Body of pancreas (tissue), 4 donors: ENCODE measurements around the gene PYGM. TPM values are rescaled to one million over a fixed set of nuclear protein-coding genes. Genes with fewer than 3 reads are reported as not detected.

Source experiments
- ATAC-seq: fragments of 150-250 bp; one replicate; pipeline ENCODE4 v1.9.1; 2016
- DNase-seq, 4 donors: peaks; one replicate each; pipeline ENCODE4 v3.0.0-alpha.2; 2019
- H3K27ac ChIP-seq, 4 donors: fragments of 200-600 bp; sonication (generic); 1 replicate in 3 of 4; 2 replicates in 1 of 4; pipeline versions ENCODE4 v1.5.1 to v1.6.1; 2016 to 2019; ENCODE audit warnings: mild to moderate bottlenecking in 1 of 4, mixed read lengths in 1 of 4, moderate library complexity in 1 of 4
- H3K27me3 ChIP-seq, 2 donors: fragments of 200-600 bp; sonication (generic); one replicate each; pipeline ENCODE4 v1.6.0; 2016; ENCODE audit warnings: mild to moderate bottlenecking in 1 of 2
- H3K36me3 ChIP-seq, 2 donors: fragments of 200-600 bp; sonication (generic); replicated peaks in 1 of 2; 2 replicates each; pipeline ENCODE4 v1.5.1; 2016; ENCODE audit warnings: low read depth in 2 of 2; ENCODE audit not compliant: insufficient read depth in 1 of 2
- H3K4me1 ChIP-seq: fragments of 200-600 bp; sonication (generic); one replicate; pipeline ENCODE4 v1.6.0; 2016
- H3K4me3 ChIP-seq, 2 donors: fragments of 200-600 bp; sonication (generic); 1 replicate in 1 of 2; 2 replicates in 1 of 2; pipeline ENCODE4 v1.5.1; 2016 to 2019
- H3K9me3 ChIP-seq, 3 donors: fragments of 200-600 bp; sonication (generic); 1 replicate in 2 of 3; 2 replicates in 1 of 3; pipeline ENCODE4 v1.5.1; 2016
- POLR2A ChIP-seq, 3 donors: fragments of 450-650 bp; IDR thresholded peaks; one replicate each; pipeline ENCODE4 v1.6.1; 2016; ENCODE audit warnings: antibody characterized with exemption in 3 of 3, mild to moderate bottlenecking in 2 of 3
- WGBS, 2 donors: methylation state at CpG; one replicate each; pipeline ENCODE4 v1.1.5; 2017; 5-methylcytosine and 5-hydroxymethylcytosine counted together
- intact Hi-C: fragments of 100-400 bp; cut with DNase I; formaldehyde crosslinking; loops from one replicate; pipeline ENCODE4 v1.15.1; 2023
- total RNA-seq, 2 donors: library from RNA; depleted of rRNA; stranded (reverse); fragments of >200 nt; gene quantifications; one replicate each; pipeline ENCODE4 v1.1.0, GENCODE V29; 2016
- TF ChIP-seq, protein P1 (sequence below), 7 experiments: fragments of 450-650 bp in 4 of 7; fragments of 200-600 bp in 3 of 7; sonication (generic) in 3 of 7; IDR thresholded peaks; one replicate each; pipeline ENCODE4 v1.5.1; 2016 to 2019; ENCODE audit warnings: antibody characterized with exemption in 7 of 7

Gene PYGM
- total RNA-seq, 2 donors from 2014 or later = 0.78 to 4.3 TPM

DNA sequence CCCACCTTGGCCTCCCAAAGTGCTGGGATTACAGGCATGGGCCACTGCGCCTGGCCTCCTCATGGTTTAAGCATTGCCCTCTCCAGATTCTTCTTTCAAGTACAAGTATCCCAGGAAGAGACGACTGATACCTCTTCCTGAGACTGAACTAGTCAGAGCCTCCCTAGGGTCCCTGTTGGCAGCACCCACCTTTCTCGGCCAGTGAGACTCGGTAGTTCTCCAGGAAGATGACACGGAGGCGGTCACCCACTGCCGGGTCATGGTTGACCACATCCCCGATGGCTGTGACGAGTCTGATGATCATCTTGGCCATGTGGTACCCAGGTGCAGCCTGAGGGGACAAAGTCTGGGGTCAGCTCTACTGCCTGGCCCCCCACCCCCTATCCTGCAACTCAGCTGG, 8.6 kb downstream of the PYGM start:
- H3K36me3 ChIP-seq = no peaks in the 10 kb centered on the region
- H3K9me3 ChIP-seq = no peaks in the 10 kb centered on the region
- TF ChIP-seq POLR2A (IDR thresholded peaks at IDR 0.05) = no peak
- TF ChIP-seq, protein P1, sequence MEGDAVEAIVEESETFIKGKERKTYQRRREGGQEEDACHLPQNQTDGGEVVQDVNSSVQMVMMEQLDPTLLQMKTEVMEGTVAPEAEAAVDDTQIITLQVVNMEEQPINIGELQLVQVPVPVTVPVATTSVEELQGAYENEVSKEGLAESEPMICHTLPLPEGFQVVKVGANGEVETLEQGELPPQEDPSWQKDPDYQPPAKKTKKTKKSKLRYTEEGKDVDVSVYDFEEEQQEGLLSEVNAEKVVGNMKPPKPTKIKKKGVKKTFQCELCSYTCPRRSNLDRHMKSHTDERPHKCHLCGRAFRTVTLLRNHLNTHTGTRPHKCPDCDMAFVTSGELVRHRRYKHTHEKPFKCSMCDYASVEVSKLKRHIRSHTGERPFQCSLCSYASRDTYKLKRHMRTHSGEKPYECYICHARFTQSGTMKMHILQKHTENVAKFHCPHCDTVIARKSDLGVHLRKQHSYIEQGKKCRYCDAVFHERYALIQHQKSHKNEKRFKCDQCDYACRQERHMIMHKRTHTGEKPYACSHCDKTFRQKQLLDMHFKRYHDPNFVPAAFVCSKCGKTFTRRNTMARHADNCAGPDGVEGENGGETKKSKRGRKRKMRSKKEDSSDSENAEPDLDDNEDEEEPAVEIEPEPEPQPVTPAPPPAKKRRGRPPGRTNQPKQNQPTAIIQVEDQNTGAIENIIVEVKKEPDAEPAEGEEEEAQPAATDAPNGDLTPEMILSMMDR (IDR thresholded peaks at IDR 0.05) = no peak
- peaks cover 0 to under 1% of the 10 kb centered on the region in 2 donors for H3K27me3 ChIP-seq
- H3K27ac ChIP-seq = no peak overlapping the region
- H3K4me3 ChIP-seq = no peak overlapping the region
- no peak for DNase-seq
- intact Hi-C loops = no loop called here
- no peaks in the 10 kb centered on the region for H3K4me1 ChIP-seq
- ATAC-seq = no peak
- 89 to 100% methylated on average over 1 to 6 of the region's 9 CpGs for WGBS, 2 donors

DNA sequence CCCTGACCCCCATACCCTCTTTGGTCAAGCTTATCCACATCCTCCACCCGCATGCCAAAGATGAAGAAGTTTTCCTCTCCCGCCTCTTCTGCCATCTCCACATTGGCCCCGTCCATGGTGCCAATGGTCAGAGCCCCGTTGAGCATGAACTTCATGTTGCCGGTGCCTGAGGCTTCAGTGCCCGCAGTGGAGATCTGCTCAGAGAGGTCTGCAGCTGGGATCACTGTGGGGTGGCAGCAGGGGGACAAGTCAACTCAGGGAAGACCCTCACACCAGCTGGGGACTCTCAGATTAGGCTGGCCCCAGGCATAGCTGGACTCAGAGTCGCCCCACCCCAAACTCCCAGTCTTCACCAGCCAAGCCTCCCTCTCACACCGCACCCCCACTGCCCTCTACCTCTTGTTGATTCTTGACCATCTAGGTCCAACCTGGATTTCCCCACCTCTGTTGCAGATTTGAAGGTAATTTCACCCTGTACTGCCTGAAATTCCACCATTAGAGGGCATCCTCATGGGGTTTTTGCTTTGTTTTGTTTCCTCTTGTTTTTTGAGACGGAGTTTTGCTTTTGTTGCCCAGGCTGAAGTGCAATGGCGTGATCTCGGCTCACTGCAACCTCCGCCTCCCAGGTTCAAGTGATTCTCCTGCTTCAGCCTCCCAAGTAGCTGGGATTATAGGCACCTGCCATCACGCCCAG, 9.3 kb downstream of the PYGM start:
- WGBS, 2 donors = 87 to 92% methylated on average over 12 to 13 of the region's 13 CpGs
- Histone ChIP-seq H3K27ac (no peak overlapping the region), H3K27me3 (peaks cover 0 to 7% of the 10 kb centered on the region in 2 donors), H3K36me3 (no peaks in the 10 kb centered on the region), H3K9me3 (no peaks in the 10 kb centered on the region), H3K4me3 (no peak overlapping the region), H3K4me1 (peaks cover 3% of the 10 kb centered on the region)
- ATAC-seq = no peak
- intact Hi-C loops = no loop called here
- TF ChIP-seq, protein P1 (IDR thresholded peaks at IDR 0.05) = no peak
- no peak for TF ChIP-seq POLR2A (IDR thresholded peaks at IDR 0.05)
- no peak for DNase-seq

DNA sequence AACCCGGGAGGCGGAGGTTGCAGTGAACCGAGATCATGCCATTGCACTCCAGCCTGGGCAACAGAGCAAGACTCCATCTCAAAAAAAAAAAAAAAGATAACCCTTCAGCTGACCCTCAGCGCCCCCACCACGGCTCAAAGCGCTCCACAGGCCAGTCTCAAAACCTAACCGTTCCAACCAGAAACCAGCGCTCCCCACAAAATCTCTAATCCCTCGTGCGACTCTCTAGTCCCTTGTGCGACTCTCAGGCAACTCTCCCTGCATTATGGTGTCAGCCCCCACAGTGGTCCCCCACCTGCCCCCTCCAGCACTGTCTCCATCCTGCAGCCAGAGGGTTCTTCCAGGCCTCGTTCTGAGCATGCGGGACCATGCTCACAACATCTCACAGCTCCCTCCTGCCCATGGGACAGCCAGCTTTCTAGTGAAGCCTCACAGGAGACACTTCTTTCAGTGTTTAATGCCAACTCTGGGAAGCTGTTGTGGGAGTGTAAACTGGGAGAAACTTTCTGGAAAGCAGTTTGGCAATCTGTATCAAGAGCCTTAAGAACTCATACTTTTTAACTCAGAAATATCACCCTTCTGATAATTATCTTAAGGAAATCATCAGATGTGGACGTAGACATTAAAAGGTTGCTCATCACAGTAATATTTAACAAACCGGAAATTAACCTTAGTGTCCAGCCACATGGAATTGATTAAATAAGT, 11.7 kb downstream of the PYGM start:
- TF ChIP-seq, protein P1 (IDR thresholded peaks at IDR 0.05) = no peak
- no peak for TF ChIP-seq POLR2A (IDR thresholded peaks at IDR 0.05)
- Histone ChIP-seq H3K27ac (no peak overlapping the region), H3K36me3 (no peaks in the 10 kb centered on the region), H3K4me1 (peaks cover 25% of the 10 kb centered on the region), H3K27me3 (peaks cover 0 to 25% of the 10 kb centered on the region in 2 donors), H3K9me3 (no peaks in the 10 kb centered on the region), H3K4me3 (no peak overlapping the region)
- DNase-seq (no peak), ATAC-seq (no peak)
- intact Hi-C loops = no loop called here
- WGBS, 2 donors = 87 to 90% methylated on average over 15 of the region's 15 CpGs

DNA sequence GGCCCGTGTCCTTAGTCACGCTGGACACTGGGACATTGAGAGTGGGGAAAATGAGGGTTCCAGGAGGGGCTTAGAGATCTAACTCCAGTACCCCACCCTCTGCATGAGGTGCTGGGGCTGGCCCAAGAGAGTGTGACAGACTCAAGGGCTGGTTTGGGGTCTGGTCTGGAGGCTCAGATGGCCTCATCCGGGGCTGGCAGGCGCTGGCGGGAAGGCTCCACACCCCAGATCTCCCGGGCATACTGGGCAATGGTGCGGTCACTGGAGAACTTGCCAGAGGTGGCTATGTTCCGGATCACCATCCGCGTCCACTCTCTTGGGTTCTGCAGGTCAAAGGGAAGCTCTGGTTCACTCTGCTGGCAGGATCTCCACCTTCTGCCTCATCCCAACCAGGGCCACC, 13.3 kb downstream of the PYGM start:
- DNase-seq = no peak
- Histone ChIP-seq H3K4me1 (peaks cover 38% of the 10 kb centered on the region), H3K36me3 (no peaks in the 10 kb centered on the region), H3K27ac (peak overlapping the region in 1 of 4 donors; percentile 63), H3K27me3 (peaks cover 0 to 41% of the 10 kb centered on the region in 2 donors), H3K4me3 (no peak overlapping the region), H3K9me3 (no peaks in the 10 kb centered on the region)
- WGBS, 2 donors = 75 to 83% methylated on average over 5 to 10 of the region's 10 CpGs
- intact Hi-C loops = no loop called here
- TF ChIP-seq, protein P1 (IDR thresholded peaks at IDR 0.05) = no peak
- TF ChIP-seq POLR2A (IDR thresholded peaks at IDR 0.05) = no peak
- no peak for ATAC-seq
